GM23248 (cell line): ENCODE measurements around the gene ANO2.

Experiments used
- EZH2 ChIP-seq: fragments of 200-600 bp; sonication (generic); IDR thresholded peaks from 2 replicates; pipeline ENCODE4 v1.6.1; 2018; ENCODE audit warnings: antibody characterized with exemption, mild to moderate bottlenecking; ENCODE audit not compliant: insufficient read depth, poor library complexity, severe bottlenecking
- EZH2phosphoT487 ChIP-seq: fragments of 200-600 bp; sonication (generic); IDR thresholded peaks from 2 replicates; pipeline ENCODE4 v1.6.1; 2018; ENCODE audit warnings: antibody characterized with exemption, moderate library complexity, mild to moderate bottlenecking, low read depth; ENCODE audit not compliant: insufficient read depth

DNA sequence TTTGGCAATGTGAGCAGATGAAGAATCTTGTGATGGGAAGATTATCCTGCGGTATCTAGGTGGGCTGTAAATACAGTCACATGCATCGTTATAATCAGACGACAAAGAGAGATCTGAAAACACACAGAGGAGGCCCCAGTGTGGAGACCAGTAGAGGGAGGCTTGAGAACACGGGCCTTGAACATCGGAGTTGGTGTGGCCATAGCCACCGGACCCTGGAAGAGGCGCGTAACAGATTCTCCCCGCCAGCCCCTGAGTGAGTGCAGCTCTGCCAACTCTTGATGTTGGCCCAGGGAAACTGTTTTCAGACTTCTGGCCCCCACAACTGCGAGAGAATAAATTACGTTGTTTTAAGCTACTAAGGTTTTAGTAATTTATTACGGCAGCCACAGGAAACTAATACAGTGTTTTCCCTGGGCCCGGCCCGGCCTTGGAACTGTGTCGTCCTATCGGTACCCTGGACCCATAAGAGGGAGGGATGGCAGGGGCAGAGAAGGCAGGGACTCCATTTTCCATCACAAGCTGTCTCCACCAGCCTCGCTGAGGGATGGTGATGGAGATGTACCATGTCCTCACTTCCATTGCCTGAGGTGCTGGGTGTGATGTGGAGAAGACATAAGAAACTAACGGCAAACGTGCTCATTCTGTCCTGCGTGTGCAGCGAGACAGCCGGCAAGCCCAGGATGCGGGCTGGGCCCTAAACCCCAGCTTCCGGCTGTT lies 421.5 kb downstream of the ANO2 start:
- no peak for TF ChIP-seq EZH2phosphoT487
- TF ChIP-seq EZH2 = no peak
